Thyroid gland (tissue), 4 donors: ENCODE data around the gene CFC1B. TPM values are rescaled to one million over a fixed set of nuclear protein-coding genes. Genes with fewer than 3 reads are reported as not detected.
"Not testable (repeated sequence)": the region's sequence is repeated elsewhere in the genome, so short reads cannot be mapped to it uniquely, and the experiment has no call there.

Experiments
- DNase-seq, 2 donors: peaks; one replicate each; pipeline ENCODE4 v3.0.0-alpha.2; 2019
- H3K27ac ChIP-seq, 3 donors: fragments of 200-600 bp; sonication (generic); 1 replicate in 2 of 3; 2 replicates in 1 of 3; pipeline ENCODE4 v1.5.1; 2016 to 2019; ENCODE audit warnings: mild to moderate bottlenecking in 1 of 3, moderate library complexity in 1 of 3
- H3K27me3 ChIP-seq: fragments of 200-600 bp; sonication (generic); one replicate; pipeline ENCODE4 v1.5.1; 2019
- H3K36me3 ChIP-seq, 2 donors: fragments of 200-600 bp; sonication (generic); one replicate each; pipeline ENCODE4 v1.5.1; 2016 to 2019
- H3K4me1 ChIP-seq, 2 donors: fragments of 200-600 bp; sonication (generic); one replicate each; pipeline ENCODE4 v1.5.1; 2017 to 2019
- H3K4me3 ChIP-seq, 3 donors: fragments of 200-600 bp; sonication (generic); replicated peaks in 1 of 3; 1 replicate in 2 of 3; 2 replicates in 1 of 3; pipeline ENCODE4 v1.5.1; 2016; ENCODE audit warnings: mild to moderate bottlenecking in 1 of 3
- H3K9me3 ChIP-seq: fragments of 200-600 bp; sonication (generic); one replicate; pipeline ENCODE4 v1.5.1; 2017
- WGBS, 2 donors: methylation state at CpG; one replicate each; pipeline ENCODE4 v1.1.5; 2017; 5-methylcytosine and 5-hydroxymethylcytosine counted together
- intact Hi-C: fragments of 100-400 bp; cut with DNase I; formaldehyde crosslinking; loops from one replicate; pipeline ENCODE4 v1.15.1; 2023
- total RNA-seq, 4 donors: library from RNA; depleted of rRNA; stranded (reverse); fragments of >200 nt; gene quantifications; one replicate each; pipeline ENCODE4 v1.2.3, GENCODE V29; 2016

CFC1B gene
- total RNA-seq, 4 donors from 2014 or later, result not detected

- H3K27ac ChIP-seq, DNase-seq, H3K4me3 ChIP-seq, intact Hi-C loops, H3K27me3 ChIP-seq, H3K36me3 ChIP-seq, H3K9me3 ChIP-seq, H3K4me1 ChIP-seq: not testable (repeated sequence)
- no CpG with 5 or more reads among the region's 7 CpGs for WGBS, 2 donors
Measured at GRCh38 chr2:130536654-130537053, 15.6 kb downstream of the CFC1B start.

- H3K4me3 ChIP-seq, H3K27ac ChIP-seq, H3K4me1 ChIP-seq, H3K36me3 ChIP-seq, intact Hi-C loops, H3K9me3 ChIP-seq, H3K27me3 ChIP-seq, DNase-seq: not testable (repeated sequence)
- no CpG with 5 or more reads among the region's 9 CpGs for WGBS, 2 donors
Measured at GRCh38 chr2:130538271-130538670, 17.2 kb downstream of the CFC1B start.

- DNase-seq, H3K4me3 ChIP-seq, H3K9me3 ChIP-seq, H3K27me3 ChIP-seq, H3K4me1 ChIP-seq, H3K27ac ChIP-seq, intact Hi-C loops, H3K36me3 ChIP-seq: not testable (repeated sequence)
- no CpG with 5 or more reads among the region's 4 CpGs for WGBS, 2 donors
Measured at GRCh38 chr2:130542789-130543188, 21.8 kb downstream of the CFC1B start.

- H3K27ac ChIP-seq, H3K4me3 ChIP-seq, H3K9me3 ChIP-seq, DNase-seq, intact Hi-C loops, H3K27me3 ChIP-seq, H3K36me3 ChIP-seq, H3K4me1 ChIP-seq: not testable (repeated sequence)
- WGBS, 2 donors, result no CpG with 5 or more reads among the region's 12 CpGs
Measured at GRCh38 chr2:130543785-130544528, 22.9 kb downstream of the CFC1B start.

GRCh38 chr2:130544978-130545377 is 24.0 kb downstream of the CFC1B start:
- H3K36me3 ChIP-seq, H3K4me3 ChIP-seq, intact Hi-C loops, H3K9me3 ChIP-seq, H3K27me3 ChIP-seq, H3K4me1 ChIP-seq, H3K27ac ChIP-seq, DNase-seq: not testable (repeated sequence)
- no CpG with 5 or more reads among the region's 5 CpGs for WGBS, 2 donors

- H3K9me3 ChIP-seq, H3K4me1 ChIP-seq, H3K4me3 ChIP-seq, H3K36me3 ChIP-seq, H3K27ac ChIP-seq, DNase-seq, H3K27me3 ChIP-seq, intact Hi-C loops: not testable (repeated sequence)
- WGBS, 2 donors, result no CpG with 5 or more reads among the region's 3 CpGs
Measured at GRCh38 chr2:130548418-130548817, 27.4 kb downstream of the CFC1B start.

GRCh38 chr2:130549475-130549874 is 28.5 kb downstream of the CFC1B start:
- WGBS, 2 donors, result no CpG with 5 or more reads among the region's 27 CpGs
- H3K9me3 ChIP-seq, H3K27me3 ChIP-seq, DNase-seq, H3K4me3 ChIP-seq, H3K4me1 ChIP-seq, H3K27ac ChIP-seq, intact Hi-C loops, H3K36me3 ChIP-seq: not testable (repeated sequence)

- H3K4me3 ChIP-seq, H3K36me3 ChIP-seq, H3K27ac ChIP-seq, H3K27me3 ChIP-seq, H3K9me3 ChIP-seq, DNase-seq, H3K4me1 ChIP-seq, intact Hi-C loops: not testable (repeated sequence)
- no CpG with 5 or more reads among the region's 4 CpGs for WGBS, 2 donors
Measured at GRCh38 chr2:130554178-130554577, 33.2 kb downstream of the CFC1B start.

GRCh38 chr2:130556441-130556840 is 35.4 kb downstream of the CFC1B start:
- H3K27me3 ChIP-seq, DNase-seq, H3K9me3 ChIP-seq, H3K36me3 ChIP-seq, H3K4me3 ChIP-seq, H3K27ac ChIP-seq, H3K4me1 ChIP-seq, intact Hi-C loops: not testable (repeated sequence)
- no CpG with 5 or more reads among the region's 8 CpGs for WGBS, 2 donors

GRCh38 chr2:130566165-130566564 is 45.1 kb downstream of the CFC1B start:
- H3K9me3 ChIP-seq, H3K27me3 ChIP-seq, H3K27ac ChIP-seq, H3K4me1 ChIP-seq, intact Hi-C loops, H3K4me3 ChIP-seq, H3K36me3 ChIP-seq, DNase-seq: not testable (repeated sequence)
- no CpG with 5 or more reads among the region's 4 CpGs for WGBS, 2 donors

- H3K36me3 ChIP-seq, H3K4me1 ChIP-seq, H3K4me3 ChIP-seq, H3K27ac ChIP-seq, intact Hi-C loops, H3K27me3 ChIP-seq, H3K9me3 ChIP-seq, DNase-seq: not testable (repeated sequence)
- WGBS, 2 donors, result no CpG with 5 or more reads among the region's 3 CpGs
Measured at GRCh38 chr2:130571929-130572328, 50.9 kb downstream of the CFC1B start.

GRCh38 chr2:130574230-130574629 is 53.2 kb downstream of the CFC1B start:
- H3K27me3 ChIP-seq, H3K4me3 ChIP-seq, H3K36me3 ChIP-seq, H3K9me3 ChIP-seq, H3K27ac ChIP-seq, DNase-seq, intact Hi-C loops, H3K4me1 ChIP-seq: not testable (repeated sequence)
- WGBS, 2 donors, result no CpG with 5 or more reads among the region's 13 CpGs

GRCh38 chr2:130576209-130576784 is 55.3 kb downstream of the CFC1B start:
- H3K4me3 ChIP-seq, H3K9me3 ChIP-seq, H3K36me3 ChIP-seq, H3K27ac ChIP-seq, DNase-seq, H3K4me1 ChIP-seq, H3K27me3 ChIP-seq, intact Hi-C loops: not testable (repeated sequence)
- no CpG with 5 or more reads among the region's 8 CpGs for WGBS, 2 donors
